Esophagus muscularis mucosa (tissue), 3 donors: ENCODE data around the gene CHERP.

Experiments used
- CTCF ChIP-seq, 3 experiments: fragments of 200-600 bp in 2 of 3; fragments of 450-650 bp in 1 of 3; sonication (generic) in 2 of 3; IDR thresholded peaks; one replicate each; pipeline ENCODE4 v1.5.1; 2017 to 2019; ENCODE audit warnings: antibody characterized with exemption in 3 of 3, mild to moderate bottlenecking in 2 of 3, moderate library complexity in 1 of 3
- POLR2A ChIP-seq: fragments of 450-650 bp; IDR thresholded peaks from one replicate; pipeline ENCODE4 v1.6.1; 2017; ENCODE audit warnings: antibody characterized with exemption, moderate library complexity, mild to moderate bottlenecking, low read depth
- POLR2AphosphoS5 ChIP-seq, 2 donors: sonication (generic); formaldehyde crosslinking; IDR thresholded peaks; one replicate each; pipeline ENCODE4 v1.6.1; 2017; ENCODE audit warnings: antibody characterized with exemption in 2 of 2

- TF ChIP-seq CTCF (IDR thresholded peaks at IDR 0.05) (no peak), POLR2A (no peak), POLR2AphosphoS5 (IDR thresholded peaks at IDR 0.05) (no peak)
Measured at GRCh38 chr19:16514383-16515019, 27.7 kb downstream of the CHERP start.
